Heart left ventricle (tissue), 16 donors: ENCODE results near the gene ZNF611. TPM values are rescaled to one million over a fixed set of nuclear protein-coding genes. Genes with fewer than 3 reads are reported as not detected.
"Not testable (repeated sequence)": the region's sequence is repeated elsewhere in the genome, so short reads cannot be mapped to it uniquely, and the experiment has no call there.

Source experiments
- ATAC-seq, 4 donors: fragments of 200-7000 bp; cut with Tn5 transposase; one replicate each; pipeline ENCODE4 v1.9.1; 2020 to 2022; ENCODE audit warnings: moderate library complexity in 4 of 4, mild to moderate bottlenecking in 3 of 4, moderate number of reproducible peaks in 1 of 4
- DNase-seq, 5 donors: peaks; one replicate each; pipeline ENCODE4 v3.0.0-alpha.2; 2020
- H3K27ac ChIP-seq, 12 donors: fragments of 200-600 bp; sonication (generic) in 4 of 12; one replicate each; pipeline versions ENCODE4 v1.5.0 to v1.8.0; 2016 to 2022; ENCODE audit warnings: mild to moderate bottlenecking in 2 of 12
- H3K27me3 ChIP-seq, 9 donors: fragments of 200-600 bp; sonication (generic) in 2 of 9; one replicate each; pipeline versions ENCODE4 v1.5.1 to v1.8.0; 2016 to 2022; ENCODE audit warnings: mild to moderate bottlenecking in 3 of 9
- H3K36me3 ChIP-seq, 9 donors: fragments of 200-600 bp; sonication (generic) in 2 of 9; one replicate each; pipeline versions ENCODE4 v1.5.0 to v1.8.0; 2018 to 2022; ENCODE audit warnings: mild to moderate bottlenecking in 2 of 9
- H3K4me1 ChIP-seq, 12 donors: fragments of 200-600 bp; sonication (generic) in 4 of 12; one replicate each; pipeline versions ENCODE4 v1.5.0 to v1.8.0; 2016 to 2022; ENCODE audit warnings: mild to moderate bottlenecking in 3 of 12
- H3K4me3 ChIP-seq, 12 donors: fragments of 200-600 bp; sonication (generic) in 4 of 12; one replicate each; pipeline versions ENCODE4 v1.5.0 to v1.8.0; 2017 to 2022; ENCODE audit warnings: mild to moderate bottlenecking in 9 of 12, moderate library complexity in 4 of 12
- H3K9me3 ChIP-seq, 12 donors: fragments of 200-600 bp; sonication (generic) in 4 of 12; one replicate each; pipeline versions ENCODE4 v1.5.0 to v1.8.0; 2016 to 2022; ENCODE audit warnings: mild to moderate bottlenecking in 1 of 12
- POLR2A ChIP-seq, 2 donors: fragments of 450-650 bp; IDR thresholded peaks; one replicate each; pipeline ENCODE4 v1.6.1; 2017; ENCODE audit warnings: antibody characterized with exemption in 2 of 2, mild to moderate bottlenecking in 2 of 2, moderate library complexity in 2 of 2
- WGBS, 4 donors: extraction: QIAGEN DNeasy Blood & Tissue Kit in 2 of 4; methylation state at CpG; one replicate each; pipeline versions ENCODE4 v1.1.5 to v1.1.7; 2013 to 2018; 5-methylcytosine and 5-hydroxymethylcytosine counted together
- intact Hi-C, 10 donors: fragments of 100-400 bp; cut with DNase I; formaldehyde crosslinking; loops; one replicate each; pipeline versions ENCODE4 v1.11.1 to v1.14.2; 2022
- long read RNA-seq, 3 donors: library from polyadenylated mRNA; unstranded; transcript quantifications; one replicate each; pipeline ENCODE4 v2.0.0, GENCODE V29; 2020 to 2021
- polyA plus RNA-seq, 2 donors: library from polyadenylated mRNA; stranded (reverse); fragments of 200-250 nt; gene quantifications; one replicate each; pipeline ENCODE4 v1.2.3, GENCODE V29; 2013
- total RNA-seq, 9 donors: library from RNA; depleted of rRNA in 2 of 9; stranded (reverse); fragments of >200 nt in 2 of 9; fragmentation: NEBNext Ultra II Directional in 3 of 9; extraction: Animal tissue kit (Norgen Biotek cat#: 25700) in 3 of 9; gene quantifications; one replicate each; pipeline versions ENCODE4 v1.1.0 to v1.2.4, GENCODE V29; 2016 to 2023
- TF ChIP-seq, protein P1 (sequence below), 12 donors: fragments of 200-600 bp; sonication (generic) in 4 of 12; IDR thresholded peaks; one replicate each; pipeline versions ENCODE4 v1.5.0 to v1.8.0; 2018 to 2022; ENCODE audit warnings: antibody characterized with exemption in 12 of 12, mild to moderate bottlenecking in 5 of 12
- donor health status: ischemic (EF 13 %, LVEDD 7.1; RV severe dilation, severe dysfunction).
- donor health status: healthy with polysubstance abuse.
- donor health status: DM: no; HTN: yes; CAD: no.
- donor health status: DM: no; HTN: no; CAD: no.
- donor health status: ischemic (EF 25% LVEDD 6.9; RV normal size, moderate dysfunction).
- donor health status: ischemic (EF 25% LVEDD 5.7; RV mildly dilated, moderate dysfunction).
- donor health status: healthy.
- donor health status: DM: yes; HTN: yes; CAD: no.
- donor health status: ischemic (EF 35%, LVEDD 5.7; RV mildly dilated, moderate dysfunction).
- donor health status: nonischemic (EF 11% LVEDD 7.7; RV severe dilation, severe dysfunction).
- donor health status: DM: yes; HTN: yes; CAD: no.
- donor health status: PGD.
- donor health status: ischemic (EF 29% LVEDD 5.4; RV normal size, mild dysfunction).
- donor health status: nonischemic (EF 23%, LVEDD 6.1; RV moderate dilation, normal function).

The ZNF611 gene
- total RNA-seq (10 to 100 TPM in 2 of 9 donors, 1 to 10 TPM in 7; 3.8 to 12.6 (median 6.9) TPM), polyA plus RNA-seq (1 to 10 TPM; 4.8 TPM)
- long read RNA-seq, donor 1, full-length matches to known transcripts: 4 of 11 reads
- long read RNA-seq, donor 1, partial matches to known transcripts: 0 of 11 reads
- long read RNA-seq, donor 1, other reads (novel, unspliced or antisense): 7 of 11 reads
- long read RNA-seq, donor 2, full-length matches to known transcripts: 2 of 11 reads
- long read RNA-seq, donor 2, partial matches to known transcripts: 0 of 11 reads
- long read RNA-seq, donor 2, other reads (novel, unspliced or antisense): 9 of 11 reads
- long read RNA-seq, donor 3, full-length matches to known transcripts: 2 of 9 reads
- long read RNA-seq, donor 3, partial matches to known transcripts: 1 of 9 reads
- long read RNA-seq, donor 3, other reads (novel, unspliced or antisense): 6 of 9 reads

DNA sequence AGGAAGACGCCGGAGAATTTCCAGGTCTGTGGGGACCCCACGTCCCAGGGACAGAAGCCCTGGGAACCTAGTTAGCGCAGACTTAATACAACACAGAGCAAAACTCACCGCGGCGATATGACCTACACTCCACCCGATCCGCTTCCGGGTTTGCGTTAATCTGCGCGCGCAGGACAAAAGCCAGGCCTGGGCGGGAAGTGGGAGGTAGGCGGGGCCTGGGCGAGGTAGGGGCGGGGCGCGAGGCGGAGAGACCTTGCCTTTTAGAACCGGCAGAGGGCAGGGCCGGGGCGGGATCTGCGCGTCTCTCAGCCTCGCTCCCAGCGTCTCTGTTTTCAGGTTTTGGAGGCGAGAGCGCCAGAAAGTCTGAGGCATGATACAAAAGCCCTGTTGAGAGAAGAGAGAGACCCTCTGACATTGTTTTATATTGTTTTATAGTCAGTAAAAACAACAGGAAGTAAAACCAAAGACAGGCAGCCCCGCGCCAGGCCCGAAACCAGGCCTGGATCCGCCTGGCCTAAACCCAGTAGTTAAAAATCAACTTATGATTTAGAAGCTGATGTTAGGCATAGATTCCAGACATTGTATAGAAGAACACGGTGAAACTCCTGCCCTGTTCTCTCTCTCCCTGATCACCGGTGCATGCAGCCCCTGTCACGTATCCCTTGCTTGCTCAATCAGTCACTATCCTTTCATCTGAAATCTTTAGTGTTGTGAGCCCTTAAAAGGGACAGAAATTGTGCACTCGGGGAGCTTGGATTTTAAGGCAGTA is at the start of gene ZNF611:
Gene ZNF611 (minus strand): TSS at position 152 of the 769 bp plus-strand sequence. CDS start 19,150 bp downstream, outside the sequence.
- H3K4me1 ChIP-seq: peaks cover 0 to 30% (median 11%) of the 10 kb centered on the region in 12 donors
- WGBS, 4 donors: 8 to 13% (median 9%) methylated on average over 31 to 38 of the region's 38 CpGs
- no peaks in the 10 kb centered on the region for H3K9me3 ChIP-seq
- TF ChIP-seq, protein P1, sequence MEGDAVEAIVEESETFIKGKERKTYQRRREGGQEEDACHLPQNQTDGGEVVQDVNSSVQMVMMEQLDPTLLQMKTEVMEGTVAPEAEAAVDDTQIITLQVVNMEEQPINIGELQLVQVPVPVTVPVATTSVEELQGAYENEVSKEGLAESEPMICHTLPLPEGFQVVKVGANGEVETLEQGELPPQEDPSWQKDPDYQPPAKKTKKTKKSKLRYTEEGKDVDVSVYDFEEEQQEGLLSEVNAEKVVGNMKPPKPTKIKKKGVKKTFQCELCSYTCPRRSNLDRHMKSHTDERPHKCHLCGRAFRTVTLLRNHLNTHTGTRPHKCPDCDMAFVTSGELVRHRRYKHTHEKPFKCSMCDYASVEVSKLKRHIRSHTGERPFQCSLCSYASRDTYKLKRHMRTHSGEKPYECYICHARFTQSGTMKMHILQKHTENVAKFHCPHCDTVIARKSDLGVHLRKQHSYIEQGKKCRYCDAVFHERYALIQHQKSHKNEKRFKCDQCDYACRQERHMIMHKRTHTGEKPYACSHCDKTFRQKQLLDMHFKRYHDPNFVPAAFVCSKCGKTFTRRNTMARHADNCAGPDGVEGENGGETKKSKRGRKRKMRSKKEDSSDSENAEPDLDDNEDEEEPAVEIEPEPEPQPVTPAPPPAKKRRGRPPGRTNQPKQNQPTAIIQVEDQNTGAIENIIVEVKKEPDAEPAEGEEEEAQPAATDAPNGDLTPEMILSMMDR (IDR thresholded peaks at IDR 0.05): peak; percentile 43 to 85 (median 66)
- peak; percentile 33 to 91 for TF ChIP-seq POLR2A (IDR thresholded peaks at IDR 0.05)
- intact Hi-C loops: loop anchor here in 3 of 10 donors (1.0 to 5.0 kb wide), 8 partner anchors 43 to 208 kb away; partner anchors contain the start of genes ZNF808 (in 2 of the 3) and ZNF83 (in 2 of the 3)
- DNase-seq (peak; percentile 98 to 99 (median 98)), ATAC-seq (peak; percentile 98 to 99 (median 99))
- no peaks in the 10 kb centered on the region for H3K27me3 ChIP-seq
- peak within 1 kb of the TSS; percentile 73 to 96 (median 90) for H3K27ac ChIP-seq
- no peaks in the 10 kb centered on the region for H3K36me3 ChIP-seq
- peak within 1 kb of the TSS; percentile 61 to 95 (median 82) for H3K4me3 ChIP-seq

DNA sequence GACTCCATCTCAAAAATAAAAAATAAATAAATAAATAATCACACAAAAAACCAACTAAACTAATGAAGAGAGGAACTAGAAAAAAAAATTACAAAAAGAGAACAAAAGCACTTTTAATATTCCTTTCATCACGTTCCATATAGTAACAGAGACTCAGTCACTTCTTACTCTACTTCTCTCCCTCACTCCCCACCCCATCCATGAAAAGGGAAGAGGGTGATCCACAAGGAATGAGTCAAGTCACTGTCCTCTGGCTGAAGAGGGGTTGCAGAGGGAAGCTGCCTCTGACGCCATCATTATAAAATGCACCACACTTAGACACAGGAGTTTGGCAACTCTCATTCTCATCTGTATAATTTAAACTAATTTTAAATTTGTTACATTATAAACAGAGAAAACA is 48.0 kb upstream of the ZNF611 start:
- H3K27ac ChIP-seq, H3K9me3 ChIP-seq, ATAC-seq, H3K27me3 ChIP-seq, intact Hi-C loops, DNase-seq, H3K4me3 ChIP-seq: not testable (repeated sequence)
- Histone ChIP-seq H3K4me1 (peaks cover 0 to 18% (median 4%) of the 10 kb centered on the region in 12 donors), H3K36me3 (peaks cover 0 to 15% (median 7%) of the 10 kb centered on the region in 9 donors)
- 77 to 91% (median 84%) methylated on average over 2 of the region's 2 CpGs for WGBS, 4 donors

DNA sequence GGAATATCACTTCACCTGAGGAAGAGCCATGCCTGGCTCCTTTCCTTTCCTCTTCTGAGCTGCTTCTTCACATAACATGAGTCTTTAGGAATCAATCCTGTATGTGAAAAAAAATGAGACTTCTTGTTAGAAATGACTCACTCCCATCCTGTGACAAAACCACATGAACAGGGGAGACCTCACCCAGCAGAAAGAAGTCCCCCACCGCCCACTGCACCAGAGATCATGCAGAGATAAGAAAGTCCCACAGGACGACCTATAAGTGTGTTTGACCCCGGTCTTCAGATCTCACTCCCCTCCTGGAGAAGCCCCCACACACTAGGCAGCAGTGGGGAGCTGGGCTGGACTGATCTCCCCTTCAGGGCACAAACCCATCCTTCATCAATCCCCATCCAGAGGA is 44.0 kb upstream of the ZNF611 start:
- peaks cover 0 to 36% (median 15%) of the 10 kb centered on the region in 9 donors for H3K36me3 ChIP-seq
- no peak for TF ChIP-seq POLR2A (IDR thresholded peaks at IDR 0.05)
- TF ChIP-seq, protein P1 (IDR thresholded peaks at IDR 0.05): no peak
- no peak overlapping the region for H3K4me3 ChIP-seq
- H3K9me3 ChIP-seq: peaks cover 0 to 9% (median 0%) of the 10 kb centered on the region in 12 donors
- H3K27me3 ChIP-seq: no peaks in the 10 kb centered on the region
- H3K4me1 ChIP-seq: no peaks in the 10 kb centered on the region
- intact Hi-C loops: no loop called here
- no peak for ATAC-seq
- WGBS, 4 donors: 63 to 76% (median 71%) methylated on average over 3 of the region's 3 CpGs
- no peak for DNase-seq
- H3K27ac ChIP-seq: no peak overlapping the region

DNA sequence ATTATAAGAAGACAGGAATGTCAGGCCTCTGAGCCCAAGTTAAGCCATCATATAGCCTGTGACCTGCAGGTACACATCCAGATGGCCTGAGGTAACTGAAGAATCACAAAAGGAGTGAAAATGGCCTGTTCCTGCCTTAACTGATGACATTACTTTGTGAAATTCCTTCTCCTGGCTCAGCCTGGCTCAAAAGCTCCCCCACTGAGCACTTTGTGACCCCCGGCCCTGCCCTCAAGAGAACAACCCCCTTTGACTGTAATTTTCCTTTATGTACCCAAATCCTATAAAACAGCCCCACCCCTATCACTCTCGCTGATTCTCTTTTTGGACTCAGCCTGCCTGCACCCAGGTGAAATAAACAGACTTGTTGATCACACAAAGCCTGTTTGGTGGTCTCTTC is 21.6 kb upstream of the ZNF611 start:
- H3K4me1 ChIP-seq, H3K36me3 ChIP-seq, H3K4me3 ChIP-seq, intact Hi-C loops, H3K27ac ChIP-seq, H3K9me3 ChIP-seq, DNase-seq, ATAC-seq, H3K27me3 ChIP-seq: not testable (repeated sequence)
- 85 to 89% (median 86%) methylated on average over 2 of the region's 2 CpGs for WGBS, 4 donors

DNA sequence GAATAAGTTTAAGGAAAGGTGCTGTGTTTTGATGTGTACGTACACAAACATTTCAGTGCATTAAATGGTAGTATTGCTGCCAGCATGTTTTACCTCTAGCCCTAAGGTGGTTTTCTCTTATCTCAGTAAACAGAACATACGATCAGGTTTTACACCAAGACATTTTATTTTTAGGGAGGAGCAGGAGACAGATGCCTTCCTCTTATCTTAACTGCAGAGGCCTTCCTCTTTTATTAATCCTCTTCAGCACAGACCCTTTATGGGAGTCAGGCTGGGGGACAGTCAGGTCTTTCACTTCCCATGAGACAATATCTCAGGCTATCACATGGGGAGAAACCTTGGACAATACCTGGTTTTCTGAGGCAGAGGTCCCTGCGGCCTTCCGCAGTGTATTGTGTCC is 14.9 kb upstream of the ZNF611 start:
- Histone ChIP-seq H3K4me1 (peaks cover 0 to 4% (median 0%) of the 10 kb centered on the region in 12 donors), H3K27ac (no peak overlapping the region), H3K36me3 (no peaks in the 10 kb centered on the region), H3K27me3 (no peaks in the 10 kb centered on the region), H3K9me3 (no peaks in the 10 kb centered on the region), H3K4me3 (no peak overlapping the region)
- DNase-seq: no peak
- WGBS, 4 donors: 52 to 64% (median 59%) methylated on average over 4 of the region's 4 CpGs
- intact Hi-C loops: loop anchor here in 7 of 10 donors (2.0 to 10.0 kb wide), 8 partner anchors 65 to 611 kb away; partner anchors contain the start of gene ZNF616 (in 1 of the 7)
- ATAC-seq: no peak
- TF ChIP-seq POLR2A (IDR thresholded peaks at IDR 0.05): no peak
- TF ChIP-seq, protein P1 (IDR thresholded peaks at IDR 0.05): no peak
